RWPE2 (cell line): Measurements from ENCODE around the gene PPP1R7.

Source experiments
- ATAC-seq: fragments of 200-7000 bp; cut with Tn5 transposase; 3 replicates; pipeline ENCODE4 v1.9.1; 2021; ENCODE audit warnings: low read depth
- DNase-seq: peaks from one replicate; pipeline ENCODE4 v3.0.0-alpha.2; 2020; ENCODE audit warnings: low spot score
- H3K27ac ChIP-seq: fragments of 450-650 bp; 2 replicates; pipeline ENCODE4 v1.5.1; 2017; ENCODE audit warnings: mild to moderate bottlenecking; ENCODE audit not compliant: poor library complexity, severe bottlenecking
- H3K27me3 ChIP-seq: fragments of 250-450 bp; sonication (Bioruptor Pico); 2 replicates; pipeline ENCODE4 v1.5.1; 2021; ENCODE audit warnings: mild to moderate bottlenecking, moderate library complexity; ENCODE audit not compliant: insufficient read depth, poor library complexity, severe bottlenecking
- H3K36me3 ChIP-seq: fragments of 250-450 bp; sonication (Bioruptor Pico); 2 replicates; pipeline ENCODE4 v1.5.1; 2020; ENCODE audit warnings: low read depth, mild to moderate bottlenecking, moderate library complexity
- H3K4me1 ChIP-seq: fragments of 250-450 bp; sonication (Bioruptor Pico); 2 replicates; pipeline ENCODE4 v1.5.1; 2021; ENCODE audit warnings: mild to moderate bottlenecking, moderate library complexity; ENCODE audit not compliant: insufficient read depth, poor library complexity, severe bottlenecking
- H3K4me3 ChIP-seq: fragments of 250-450 bp; sonication (Bioruptor Pico); 2 replicates; pipeline ENCODE4 v1.5.1; 2021; ENCODE audit warnings: mild to moderate bottlenecking, moderate library complexity; ENCODE audit not compliant: severe bottlenecking
- H3K9me3 ChIP-seq: fragments of 250-450 bp; sonication (Bioruptor Pico); 2 replicates; pipeline ENCODE4 v1.5.1; 2021; ENCODE audit warnings: mild to moderate bottlenecking, moderate library complexity; ENCODE audit not compliant: severe bottlenecking
- CTCF ChIP-seq: fragments of 450-650 bp; IDR thresholded peaks from one replicate; pipeline ENCODE4 v1.5.1; 2017; ENCODE audit warnings: mild to moderate bottlenecking, moderate library complexity; ENCODE audit not compliant: poor library complexity, severe bottlenecking

Gene PPP1R7

GRCh38 chr2:241150660-241151530 lies 628 bp downstream of the PPP1R7 start:
- no peaks in the 10 kb centered on the region for H3K27me3 ChIP-seq
- ATAC-seq = no peak
- no peaks in the 10 kb centered on the region for H3K9me3 ChIP-seq
- DNase-seq = no peak
- H3K4me3 ChIP-seq = peak overlapping the region; percentile 75
- H3K4me1 ChIP-seq = peaks cover 6% of the 10 kb centered on the region
- H3K27ac ChIP-seq = peak overlapping the region; percentile 34
- peaks cover 7% of the 10 kb centered on the region; the same call in 1 of the 2 replicates for H3K36me3 ChIP-seq
- TF ChIP-seq CTCF = no peak

- H3K4me3 ChIP-seq = no peak overlapping the region
- no peak for TF ChIP-seq CTCF
Observed at GRCh38 chr2:241151934-241152660, 1.8 kb downstream of the PPP1R7 start.

GRCh38 chr2:241153616-241154015 lies 3.3 kb downstream of the PPP1R7 start:
- no peak for ATAC-seq
- Histone ChIP-seq H3K9me3 (no peaks in the 10 kb centered on the region), H3K4me3 (no peak overlapping the region), H3K27ac (no peak overlapping the region), H3K4me1 (peaks cover 3% of the 10 kb centered on the region), H3K27me3 (no peaks in the 10 kb centered on the region), H3K36me3 (peaks cover 18% of the 10 kb centered on the region; the same call in 1 of the 2 replicates)
- TF ChIP-seq CTCF = no peak
- DNase-seq = no peak

More at GRCh38 chr2:241151934-241152660, 1.8 kb downstream of the PPP1R7 start:
- peaks cover 7% of the 10 kb centered on the region; the same call in 1 of the 2 replicates for H3K36me3 ChIP-seq
- peaks cover 6% of the 10 kb centered on the region for H3K4me1 ChIP-seq
- DNase-seq (no peak), ATAC-seq (no peak)
- no peaks in the 10 kb centered on the region for H3K27me3 ChIP-seq
- H3K9me3 ChIP-seq = no peaks in the 10 kb centered on the region
- H3K27ac ChIP-seq = no peak overlapping the region

- H3K27me3 ChIP-seq = no peaks in the 10 kb centered on the region
- peaks cover 22% of the 10 kb centered on the region; the same call in 1 of the 2 replicates for H3K36me3 ChIP-seq
- TF ChIP-seq CTCF = no peak
- no peak overlapping the region for H3K4me3 ChIP-seq
- H3K9me3 ChIP-seq = no peaks in the 10 kb centered on the region
- peaks cover 3% of the 10 kb centered on the region for H3K4me1 ChIP-seq
- ATAC-seq = no peak
- DNase-seq = no peak
- no peak overlapping the region for H3K27ac ChIP-seq
Observed at GRCh38 chr2:241154915-241155314, 4.6 kb downstream of the PPP1R7 start.
